ENCODE results near the gene RGS1. TPM values are rescaled to one million over a fixed set of nuclear protein-coding genes. Genes with fewer than 3 reads are reported as not detected.
A peak's percentile ranks its signal among the peaks of the same experiment; 100 is the strongest.

The RGS1 gene
- total and polyA plus RNA-seq, 11 donors = 0.28 to 20.4 (median 1.1) TPM; not detected in 1

- Histone ChIP-seq H3K36me3 (no peaks in the 10 kb centered on the region), H3K9me3 (no peaks in the 10 kb centered on the region), H3K4me3 (peak overlapping the region in 1 of 12 donors; percentile 45), H3K27ac (peak overlapping the region in 1 of 12 donors; percentile 71), H3K4me1 (peaks cover 0 to 20% (median 0%) of the 10 kb centered on the region in 12 donors), H3K27me3 (no peaks in the 10 kb centered on the region)
- DNase-seq (no peak), ATAC-seq (no peak)
- WGBS, 4 donors = 65 to 100% (median 98%) methylated on average over 2 of the region's 2 CpGs
- intact Hi-C loops (cut with DNase I) = no loop called here
- TF ChIP-seq CTCF (IDR thresholded peaks at IDR 0.05) (no peak), POLR2A (IDR thresholded peaks at IDR 0.05) (no peak)
These were observed 1.9 kb downstream of the RGS1 start for GRCh38 chr1:192577145-192578140.

GRCh38 chr1:192578144-192578909, 2.8 kb downstream of the RGS1 start:
- 68 to 77% (median 72%) methylated on average over 1 of the region's 1 CpG for WGBS, 4 donors
- no peaks in the 10 kb centered on the region for H3K27me3 ChIP-seq
- H3K36me3 ChIP-seq = no peaks in the 10 kb centered on the region
- peaks cover 0 to 20% (median 0%) of the 10 kb centered on the region in 12 donors for H3K4me1 ChIP-seq
- no peaks in the 10 kb centered on the region for H3K9me3 ChIP-seq
- H3K27ac ChIP-seq = peak overlapping the region in 1 of 12 donors; percentile 71
- DNase-seq (no peak), ATAC-seq (no peak)
- peak overlapping the region in 1 of 12 donors; percentile 45 for H3K4me3 ChIP-seq
- intact Hi-C loops (cut with DNase I) = no loop called here
- TF ChIP-seq POLR2A (IDR thresholded peaks at IDR 0.05) (no peak), CTCF (IDR thresholded peaks at IDR 0.05) (no peak)

GRCh38 chr1:192579010-192579738, 3.6 kb downstream of the RGS1 start:
- peak overlapping the region in 1 of 12 donors; percentile 71 for H3K27ac ChIP-seq
- WGBS, 4 donors = 84 to 88% (median 87%) methylated on average over 6 of the region's 6 CpGs
- no peaks in the 10 kb centered on the region for H3K27me3 ChIP-seq
- H3K4me3 ChIP-seq = peak overlapping the region in 1 of 12 donors; percentile 45
- no peaks in the 10 kb centered on the region for H3K36me3 ChIP-seq
- intact Hi-C loops (cut with DNase I) = no loop called here
- H3K9me3 ChIP-seq = no peaks in the 10 kb centered on the region
- ATAC-seq = no peak
- DNase-seq = no peak
- no peak for TF ChIP-seq CTCF (IDR thresholded peaks at IDR 0.05)
- TF ChIP-seq POLR2A (IDR thresholded peaks at IDR 0.05) = no peak
- peaks cover 0 to 11% (median 0%) of the 10 kb centered on the region in 12 donors for H3K4me1 ChIP-seq
